ENCODE measurements around the gene SRSF3. TPM values are rescaled to one million over a fixed set of nuclear protein-coding genes. Genes with fewer than 3 reads are reported as not detected.

Gene SRSF3
- total and polyA plus RNA-seq, 9 of the 15 experiments (the other 6 are each of a cell fraction or from before 2014, with no cell fraction given), result 337 to 1,200 (median 518) TPM

- peak; percentile 7; the same call in 1 of the 3 replicates for ATAC-seq
- Histone ChIP-seq H4K20me1 (replicated peaks; ENCODE audit: control insufficient read depth, insufficient read depth, low read length) (no peaks in the 10 kb centered on the region), H2AFZ (ENCODE audit: low read depth, low read length) (peak overlapping the region; percentile 38), H3K9ac (ENCODE audit: insufficient read depth in 1 of 2, low read depth in 2 of 2, low read length in 2 of 2) (no peak overlapping the region), H3K27ac (ENCODE audit: extremely low read depth, low read depth, low read length) (no peak overlapping the region), H3K27me3 (ENCODE audit: control insufficient read depth in 2 of 2, insufficient read depth in 2 of 2, low read length in 2 of 2) (no peaks in the 10 kb centered on the region), H3K36me3 (ENCODE audit: control insufficient read depth, insufficient read depth, low read length) (no peaks in the 10 kb centered on the region), H3K9me3 (replicated peaks; ENCODE audit: control insufficient read depth, insufficient read depth, low read depth, low read length) (no peaks in the 10 kb centered on the region), H3K4me2 (ENCODE audit: insufficient read depth, low read length) (peak overlapping the region; percentile 24), H3K79me2 (ENCODE audit: control insufficient read depth, insufficient read depth, low read length) (no peaks in the 10 kb centered on the region), H3K9me1 (ENCODE audit: control insufficient read depth, insufficient read depth, low read length) (no peaks in the 10 kb centered on the region), H3K4me1 (replicated peaks in 1 of 2; ENCODE audit: control insufficient read depth in 2 of 2, insufficient read depth in 2 of 2, low read length in 2 of 2) (peaks cover 16 to 21% of the 10 kb centered on the region in 2 experiments; a peak in 3 of 5 replicates), H3K4me3 (no peak overlapping the region)
- FAIRE-seq, result no peak
- WGBS (ENCODE audit: insufficient coverage, low coverage, missing lambda C conversion rate), result 3% methylated on average over 2 of the region's 2 CpGs
- DNase-seq (ENCODE audit: extremely low read depth in 1 of 4, low spot score in 3 of 4), result peak; percentile 40 to 61 (median 48)
- ChIA-PET POLR2A (interaction anchor here (0.5 to 2.5 kb wide), 7 partner anchors 9 to 29 kb away, joined by 3 to 12 read pairs (median 7); partner anchors contain the start of gene SRSF3), CTCF (ENCODE audit: low intra/inter-chr PET ratio) (no interaction called here)
- in situ Hi-C loops (cut with MboI), result no loop called here
- intact Hi-C loops (cut with micrococcal nuclease), result no loop called here
- no TSS peak for BruUV-seq (replicated peaks)
- TF ChIP-seq HMG20B (CRISPR knock-in tag; IDR thresholded peaks at IDR 0.05) (no peak), TEAD2 (tag; IDR thresholded peaks at IDR 0.05) (no peak), ZNF274 (IDR thresholded peaks at IDR 0.05; ENCODE audit: borderline replicate concordance, low read depth, low read length) (no peak), ZFP30 (CRISPR knock-in tag; IDR thresholded peaks at IDR 0.05; ENCODE audit: borderline replicate concordance) (no peak), ZNF507 (tag; conservative IDR thresholded peaks at IDR 0.05) (no peak), MTA3 (IDR thresholded peaks at IDR 0.05; ENCODE audit: borderline replicate concordance) (no peak), ZNF764 (CRISPR knock-in tag; IDR thresholded peaks at IDR 0.05; ENCODE audit: low read depth) (no peak), DPF2 (IDR thresholded peaks at IDR 0.05) (0 out of 2 replicates have a peak, but pooled peaks have one; percentile 36), CTCF (IDR thresholded peaks at IDR 0.05 in 2 of 3, conservative IDR thresholded peaks at IDR 0.05 in 1 of 3; ENCODE audit: insufficient read depth in 2 of 3, low read depth in 1 of 3, low read length in 3 of 3) (no peak), COPS2 (conservative IDR thresholded peaks at IDR 0.05) (no peak), BRD4 (IDR thresholded peaks at IDR 0.05) (no peak), YY1 (IDR thresholded peaks at IDR 0.05; ENCODE audit: borderline replicate concordance in 1 of 3, control insufficient read depth in 1 of 3, extremely low read depth in 1 of 3, insufficient read depth in 3 of 3, insufficient read length in 1 of 3, insufficient replicate concordance in 2 of 3, low read depth in 1 of 3, low read length in 2 of 3) (no peak), ETV1 (tag; conservative IDR thresholded peaks at IDR 0.05; ENCODE audit: low read depth) (no peak), PURB (CRISPR knock-in tag; IDR thresholded peaks at IDR 0.05; ENCODE audit: low read depth) (no peak), NEUROD1 (IDR thresholded peaks at IDR 0.05; ENCODE audit: borderline replicate concordance, low read depth, low read length, partially characterized antibody) (no peak), TAL1 (IDR thresholded peaks at IDR 0.05) (peak; percentile 50; the same call in 1 of the 2 replicates), PML (IDR thresholded peaks at IDR 0.05; ENCODE audit: low read length) (0 out of 2 replicates have a peak, but pooled peaks have one; percentile 26), CBFA2T3 (IDR thresholded peaks at IDR 0.05) (peak; percentile 81), ZNF830 (CRISPR knock-in tag; IDR thresholded peaks at IDR 0.05) (no peak), SRSF1 (IDR thresholded peaks at IDR 0.05; ENCODE audit: low read depth, low read length) (no peak), BRCA1 (IDR thresholded peaks at IDR 0.05) (no peak), BRCA1 (CRISPR knock-in tag; IDR thresholded peaks at IDR 0.05) (no peak), ZNF134 (CRISPR knock-in tag; conservative IDR thresholded peaks at IDR 0.05) (no peak), HMBOX1 (IDR thresholded peaks at IDR 0.05) (peak; percentile 79)
These were observed 16.9 kb upstream of the SRSF3 start for GRCh38 chr6:36577301-36577700.
